HepG2 (cell line): ENCODE data around the gene CALD1.

ENCODE experiments used
- ATF4 ChIP-seq, 2 experiments: fragments of 450-650 bp in 1 of 2; sonication (generic) in 1 of 2; formaldehyde crosslinking; IDR thresholded peaks; 2 replicates each; pipeline versions ENCODE4 v1.5.0 to v1.8.0; 2020 to 2022; ENCODE audit warnings: mild to moderate bottlenecking in 1 of 2, missing genetic modification reagents in 1 of 2
- KDM4B ChIP-seq: sonication (generic); formaldehyde crosslinking; IDR thresholded peaks from 2 replicates; pipeline ENCODE4 v1.4.0; 2020; ENCODE audit warnings: missing genetic modification reagents
- MAFK ChIP-seq, 2 experiments: IDR thresholded peaks in 1 of 2; conservative IDR thresholded peaks in 1 of 2; 2 replicates each; pipeline ENCODE4 v1.6.1; 2011; ENCODE audit warnings: improper control_type of control experiment in 2 of 2, low read length in 2 of 2
- ZBTB40 ChIP-seq, 2 experiments: fragments of 450-650 bp in 1 of 2; sonication (generic) in 1 of 2; formaldehyde crosslinking in 1 of 2; IDR thresholded peaks; 2 replicates each; pipeline versions ENCODE4 v1.6.1 to v1.8.0; 2016 to 2022; ENCODE audit warnings: antibody characterized with exemption in 1 of 2, mild to moderate bottlenecking in 1 of 2, missing genetic modification reagents in 1 of 2
- ZNF616 ChIP-seq: sonication (generic); formaldehyde crosslinking; IDR thresholded peaks from 2 replicates; pipeline ENCODE4 v1.5.0; 2020; ENCODE audit warnings: low read depth, mild to moderate bottlenecking, missing genetic modification reagents

GRCh38 chr7:134827436-134827835 is 48.0 kb downstream of the CALD1 start:
- TF ChIP-seq MAFK (conservative IDR thresholded peaks at IDR 0.05 in 1 of 2, IDR thresholded peaks at IDR 0.05 in 1 of 2; ENCODE audit: low read length in 2 of 2) (no peak), ATF4 (CRISPR knock-in tag; IDR thresholded peaks at IDR 0.05) (no peak), ZBTB40 (IDR thresholded peaks at IDR 0.05) (no peak), ZBTB40 (CRISPR knock-in tag; IDR thresholded peaks at IDR 0.05) (no peak), KDM4B (no peak), ZNF616 (CRISPR knock-in tag) (no peak)
